ENCODE measurements around the gene ITPR2.

GRCh38 chr12:26737487-26738030, 95.4 kb downstream of the ITPR2 start:
- TF ChIP-seq JUND (IDR thresholded peaks at IDR 0.05) (no peak), CTCF (IDR thresholded peaks at IDR 0.05; ENCODE audit: low read depth, low read length, missing input control) (no peak), MAX (IDR thresholded peaks at IDR 0.05) (no peak), RAD21 (IDR thresholded peaks at IDR 0.05) (no peak), FOXA1 (IDR thresholded peaks at IDR 0.05) (no peak), REST (IDR thresholded peaks at IDR 0.05) (no peak), YY1 (IDR thresholded peaks at IDR 0.05) (no peak), EGR1 (IDR thresholded peaks at IDR 0.05; ENCODE audit: low read depth in 2 of 2) (no peak), ZBTB33 (IDR thresholded peaks at IDR 0.05) (no peak), SP1 (IDR thresholded peaks at IDR 0.05) (no peak), RXRA (IDR thresholded peaks at IDR 0.05) (no peak), TAF1 (conservative IDR thresholded peaks at IDR 0.05) (no peak)
